Right lobe of liver (tissue), 4 donors: ENCODE data around the gene CNTN5.

ENCODE experiments used
- CTCF ChIP-seq, 4 donors: fragments of 200-600 bp in 3 of 4; fragments of 450-650 bp in 1 of 4; IDR thresholded peaks; one replicate each; pipeline versions ENCODE4 v1.5.1 to v1.8.0; 2016 to 2022; ENCODE audit warnings: antibody characterized with exemption in 4 of 4, mild to moderate bottlenecking in 2 of 4
- POLR2A ChIP-seq: fragments of 450-650 bp; IDR thresholded peaks from one replicate; pipeline ENCODE4 v1.6.1; 2017; ENCODE audit warnings: antibody characterized with exemption, mild to moderate bottlenecking
- donor health status: DM: no; HTN: no; CAD: no.
- donor health status: DM: no; HTN: no; CAD: no.
- donor health status: DM: no; HTN: yes; CAD: no.

- TF ChIP-seq CTCF (IDR thresholded peaks at IDR 0.05) (no peak), POLR2A (no peak)
Observed at GRCh38 chr11:99098258-99098657, 77.5 kb downstream of the CNTN5 start.
